Transverse colon (tissue), 4 donors: Measurements from ENCODE around the gene POMGNT1. TPM values are rescaled to one million over a fixed set of nuclear protein-coding genes. Genes with fewer than 3 reads are reported as not detected.
"Not testable (repeated sequence)": the region's sequence is repeated elsewhere in the genome, so short reads cannot be mapped to it uniquely, and the experiment has no call there.

ENCODE experiments used
- DNase-seq: peaks from one replicate; pipeline ENCODE4 v3.0.0-alpha.2; 2019
- H3K27ac ChIP-seq, 4 donors: fragments of 200-600 bp; sonication (generic); 2 replicates each; pipeline ENCODE4 v1.5.1; 2016 to 2018; ENCODE audit warnings: inconsistent platforms in 4 of 4
- H3K27me3 ChIP-seq: fragments of 200-600 bp; sonication (generic); 2 replicates; pipeline ENCODE4 v1.5.1; 2017; ENCODE audit warnings: inconsistent platforms
- H3K36me3 ChIP-seq, 4 donors: fragments of 200-600 bp; sonication (generic); 2 replicates each; pipeline ENCODE4 v1.5.1; 2017 to 2019; ENCODE audit warnings: inconsistent platforms in 4 of 4
- H3K4me1 ChIP-seq, 4 donors: fragments of 200-600 bp; sonication (generic); 2 replicates each; pipeline ENCODE4 v1.5.1; 2017 to 2020; ENCODE audit warnings: inconsistent platforms in 4 of 4
- H3K4me3 ChIP-seq, 4 donors: fragments of 200-600 bp; sonication (generic); 1 replicate in 1 of 4; 2 replicates in 3 of 4; pipeline versions ENCODE4 v1.5.1 to v1.6.1; 2017 to 2019; ENCODE audit warnings: inconsistent platforms in 4 of 4
- H3K9me3 ChIP-seq, 2 donors: fragments of 200-600 bp; sonication (generic); 2 replicates each; pipeline ENCODE4 v1.5.1; 2017 to 2019; ENCODE audit warnings: inconsistent platforms in 2 of 2
- EP300 ChIP-seq: sonication (generic); formaldehyde crosslinking; IDR thresholded peaks from one replicate; pipeline ENCODE4 v1.6.1; 2017; ENCODE audit warnings: antibody characterized with exemption, low read depth
- POLR2A ChIP-seq: fragments of 450-650 bp; IDR thresholded peaks from one replicate; pipeline ENCODE4 v1.6.1; 2016; ENCODE audit warnings: antibody characterized with exemption, mild to moderate bottlenecking, moderate library complexity
- POLR2AphosphoS5 ChIP-seq, 3 donors: sonication (generic); formaldehyde crosslinking; IDR thresholded peaks; one replicate each; pipeline ENCODE4 v1.6.1; 2016; ENCODE audit warnings: antibody characterized with exemption in 3 of 3
- WGBS, 2 donors: methylation state at CpG; one replicate each; pipeline ENCODE4 v1.1.5; 2018; ENCODE audit warnings: low coverage in 1 of 2; 5-methylcytosine and 5-hydroxymethylcytosine counted together
- in situ Hi-C, 4 donors: fragments of 200-750 bp; cut with MboI; loops; one replicate each; pipeline versions ENCODE4 v1.15.0 to v1.15.1; 2017; ENCODE audit warnings: low sequenced_read_pairs in 3 of 4, low pct_ligation_motif_present in 1 of 4, low pct_unique_long_range_greater_than_20kb in 1 of 4
- intact Hi-C: fragments of 100-400 bp; cut with DNase I; formaldehyde crosslinking; loops from one replicate; pipeline ENCODE4 v1.15.1; 2023; ENCODE audit warnings: low total_unique reads
- total RNA-seq, 4 donors: library from RNA; depleted of rRNA; stranded (reverse); fragments of >200 nt; gene quantifications; one replicate each; pipeline ENCODE4 v1.1.0, GENCODE V29; 2016
- TF ChIP-seq, protein P1 (sequence below), 5 experiments: fragments of 200-600 bp in 3 of 5; fragments of 450-650 bp in 2 of 5; sonication (generic) in 3 of 5; IDR thresholded peaks; 1 replicate in 2 of 5; 2 replicates in 3 of 5; pipeline ENCODE4 v1.5.1; 2016 to 2017; ENCODE audit warnings: antibody characterized with exemption in 5 of 5, inconsistent platforms in 3 of 5, mild to moderate bottlenecking in 2 of 5, moderate library complexity in 1 of 5

The POMGNT1 gene
- total RNA-seq, 4 donors from 2014 or later: 13.3 to 35.5 (median 27.6) TPM

DNA sequence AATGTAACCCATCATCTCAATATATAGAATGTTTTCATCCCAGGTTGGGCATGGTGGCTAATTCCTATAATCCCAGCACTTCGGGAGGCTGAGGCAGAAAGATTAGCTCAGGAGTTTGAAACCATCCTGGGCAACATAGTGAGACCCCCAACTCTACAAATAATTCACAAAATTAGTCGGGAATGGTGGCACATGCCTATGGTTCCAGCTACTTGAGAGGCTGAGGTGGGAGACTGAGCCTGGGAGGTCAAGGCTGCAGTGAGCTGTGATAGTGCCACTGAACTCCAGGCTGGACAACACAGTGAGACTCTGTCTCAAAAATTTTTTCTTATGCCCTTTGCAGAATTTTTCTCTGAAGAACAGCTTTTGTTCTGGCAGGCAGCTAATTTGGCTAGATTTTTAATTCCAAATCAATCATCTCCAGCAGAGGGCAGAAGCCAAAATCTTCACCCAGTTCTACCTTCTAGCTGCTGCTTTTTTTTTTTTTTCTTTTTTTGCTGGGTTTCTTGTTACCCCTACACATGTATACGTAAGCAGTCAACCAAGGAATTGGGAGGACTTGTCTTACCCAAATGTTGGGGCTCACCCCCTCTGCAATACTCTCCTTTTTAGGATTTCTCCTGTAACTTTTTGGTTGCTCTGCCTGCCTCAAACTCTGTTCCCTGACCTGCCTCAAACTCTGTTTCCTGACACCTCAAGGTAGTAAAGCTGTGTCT is 46.6 kb upstream of the POMGNT1 start:
- Histone ChIP-seq H3K4me3 (no peak overlapping the region), H3K4me1 (peaks cover 4 to 15% (median 15%) of the 10 kb centered on the region in 4 donors), H3K9me3 (no peaks in the 10 kb centered on the region), H3K27me3 (no peaks in the 10 kb centered on the region), H3K36me3 (no peaks in the 10 kb centered on the region), H3K27ac (no peak overlapping the region)
- in situ Hi-C loops: no loop called here
- no peak for DNase-seq
- intact Hi-C loops: no loop called here
- TF ChIP-seq POLR2A: no peak
- TF ChIP-seq, protein P1, sequence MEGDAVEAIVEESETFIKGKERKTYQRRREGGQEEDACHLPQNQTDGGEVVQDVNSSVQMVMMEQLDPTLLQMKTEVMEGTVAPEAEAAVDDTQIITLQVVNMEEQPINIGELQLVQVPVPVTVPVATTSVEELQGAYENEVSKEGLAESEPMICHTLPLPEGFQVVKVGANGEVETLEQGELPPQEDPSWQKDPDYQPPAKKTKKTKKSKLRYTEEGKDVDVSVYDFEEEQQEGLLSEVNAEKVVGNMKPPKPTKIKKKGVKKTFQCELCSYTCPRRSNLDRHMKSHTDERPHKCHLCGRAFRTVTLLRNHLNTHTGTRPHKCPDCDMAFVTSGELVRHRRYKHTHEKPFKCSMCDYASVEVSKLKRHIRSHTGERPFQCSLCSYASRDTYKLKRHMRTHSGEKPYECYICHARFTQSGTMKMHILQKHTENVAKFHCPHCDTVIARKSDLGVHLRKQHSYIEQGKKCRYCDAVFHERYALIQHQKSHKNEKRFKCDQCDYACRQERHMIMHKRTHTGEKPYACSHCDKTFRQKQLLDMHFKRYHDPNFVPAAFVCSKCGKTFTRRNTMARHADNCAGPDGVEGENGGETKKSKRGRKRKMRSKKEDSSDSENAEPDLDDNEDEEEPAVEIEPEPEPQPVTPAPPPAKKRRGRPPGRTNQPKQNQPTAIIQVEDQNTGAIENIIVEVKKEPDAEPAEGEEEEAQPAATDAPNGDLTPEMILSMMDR (IDR thresholded peaks at IDR 0.05): peak in 3 of 5 experiments; percentile 19 to 28 (median 22)
- 54 to 86% methylated on average over 1 to 3 of the region's 3 CpGs for WGBS, 2 donors

DNA sequence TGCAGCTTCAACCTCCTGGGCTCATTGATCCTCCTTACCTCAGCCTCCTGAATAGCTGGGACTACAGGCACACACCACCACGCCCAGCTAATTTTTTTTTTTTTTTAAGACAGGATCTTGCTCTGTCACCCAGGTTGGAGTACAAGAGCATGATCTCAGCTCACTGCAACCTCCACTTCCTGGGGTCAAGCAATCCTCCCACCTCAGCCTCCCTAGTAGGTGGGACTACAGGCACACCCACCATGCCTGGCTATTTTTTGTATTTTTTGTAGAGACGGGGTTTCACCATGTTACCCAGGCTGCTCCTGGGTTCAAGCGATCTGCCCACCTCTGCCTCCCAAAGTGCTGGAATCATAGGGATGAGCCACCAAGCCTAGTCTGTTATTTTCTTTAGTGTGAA is 45.6 kb upstream of the POMGNT1 start:
- peaks cover 4 to 15% (median 15%) of the 10 kb centered on the region in 4 donors for H3K4me1 ChIP-seq
- H3K36me3 ChIP-seq, H3K9me3 ChIP-seq, H3K27ac ChIP-seq, H3K27me3 ChIP-seq, H3K4me3 ChIP-seq, intact Hi-C loops, DNase-seq, in situ Hi-C loops: not testable (repeated sequence)
- 88 to 93% methylated on average over 3 of the region's 3 CpGs for WGBS, 2 donors

DNA sequence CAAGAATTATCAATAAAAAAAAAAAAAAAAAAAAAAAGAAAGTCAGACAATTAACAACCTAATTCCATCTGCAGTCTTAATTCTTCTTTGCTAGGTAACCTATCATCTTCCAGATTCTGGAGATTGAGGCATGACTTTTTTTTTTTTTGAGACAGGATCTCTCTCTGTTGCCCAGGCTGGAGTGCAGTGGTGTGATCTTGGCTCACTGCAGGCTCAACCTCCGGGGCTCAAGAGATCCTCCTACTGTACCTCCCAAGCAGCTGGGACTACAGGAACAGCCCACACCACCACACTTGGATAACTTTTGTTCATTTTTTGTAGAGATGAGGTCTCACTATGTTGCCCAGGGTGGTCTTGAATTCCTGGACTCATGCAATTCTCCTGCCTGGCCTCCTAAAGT is 44.7 kb upstream of the POMGNT1 start:
- H3K4me3 ChIP-seq: no peak overlapping the region
- WGBS, 2 donors: 56 to 57% methylated on average over 1 of the region's 1 CpG
- intact Hi-C loops: no loop called here

DNA sequence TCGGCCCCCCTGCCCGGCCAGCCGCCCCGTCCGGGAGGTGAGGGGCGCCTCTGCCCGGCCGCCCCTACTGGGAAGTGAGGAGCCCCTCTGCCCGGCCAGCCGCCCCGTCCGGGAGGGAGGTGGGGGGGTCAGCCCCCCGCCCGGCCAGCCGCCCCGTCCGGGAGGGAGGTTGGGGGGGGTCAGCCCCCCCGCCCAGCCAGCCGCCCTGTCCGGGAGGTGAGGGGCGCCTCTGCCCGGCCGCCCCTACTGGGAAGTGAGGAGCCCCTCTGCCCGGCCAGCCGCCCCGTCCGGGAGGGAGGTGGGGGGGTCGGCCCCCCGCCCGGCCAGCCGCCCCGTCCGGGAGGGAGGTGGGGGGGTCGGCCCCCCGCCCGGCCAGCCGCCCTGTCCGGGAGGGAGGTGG is 43.5 kb upstream of the POMGNT1 start:
- no CpG with 5 or more reads among the region's 38 CpGs for WGBS, 2 donors
- H3K9me3 ChIP-seq, H3K36me3 ChIP-seq, H3K4me3 ChIP-seq, intact Hi-C loops, H3K4me1 ChIP-seq, H3K27me3 ChIP-seq, in situ Hi-C loops, H3K27ac ChIP-seq, DNase-seq: not testable (repeated sequence)

More for the DNA sequence above, 44.7 kb upstream of the POMGNT1 start:
- Histone ChIP-seq H3K9me3 (no peaks in the 10 kb centered on the region), H3K36me3 (no peaks in the 10 kb centered on the region), H3K27me3 (no peaks in the 10 kb centered on the region), H3K27ac (no peak overlapping the region), H3K4me1 (peaks cover 2 to 9% (median 8%) of the 10 kb centered on the region in 4 donors)
- in situ Hi-C loops: no loop called here
- no peak for DNase-seq
- TF ChIP-seq EP300: no peak
- TF ChIP-seq, protein P1 (IDR thresholded peaks at IDR 0.05): no peak
- no peak for TF ChIP-seq POLR2AphosphoS5 (IDR thresholded peaks at IDR 0.05)
- TF ChIP-seq POLR2A: no peak

DNA sequence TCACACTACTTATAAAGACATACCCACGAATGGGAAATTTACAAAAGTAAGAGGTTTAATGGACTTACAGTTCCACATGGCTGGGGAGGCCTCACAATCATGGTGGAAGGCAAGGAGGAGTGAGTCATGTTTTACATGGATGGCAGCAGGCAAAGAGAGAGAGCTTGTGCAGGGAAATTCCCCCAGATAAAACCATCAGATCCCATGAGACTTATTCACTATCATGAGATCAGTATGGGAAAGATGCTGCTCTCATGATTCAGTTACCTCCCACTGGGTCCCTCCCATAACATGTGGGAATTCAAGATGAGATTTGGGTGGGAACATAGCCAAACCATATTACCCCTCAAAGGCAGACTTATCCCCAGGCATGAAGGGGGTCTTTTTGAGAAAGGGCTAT is 40.6 kb upstream of the POMGNT1 start:
- in situ Hi-C loops, DNase-seq, H3K27ac ChIP-seq, H3K27me3 ChIP-seq, intact Hi-C loops, H3K4me1 ChIP-seq, H3K9me3 ChIP-seq, H3K4me3 ChIP-seq, H3K36me3 ChIP-seq: not testable (repeated sequence)
- 73 to 79% methylated on average over 1 of the region's 1 CpG for WGBS, 2 donors

DNA sequence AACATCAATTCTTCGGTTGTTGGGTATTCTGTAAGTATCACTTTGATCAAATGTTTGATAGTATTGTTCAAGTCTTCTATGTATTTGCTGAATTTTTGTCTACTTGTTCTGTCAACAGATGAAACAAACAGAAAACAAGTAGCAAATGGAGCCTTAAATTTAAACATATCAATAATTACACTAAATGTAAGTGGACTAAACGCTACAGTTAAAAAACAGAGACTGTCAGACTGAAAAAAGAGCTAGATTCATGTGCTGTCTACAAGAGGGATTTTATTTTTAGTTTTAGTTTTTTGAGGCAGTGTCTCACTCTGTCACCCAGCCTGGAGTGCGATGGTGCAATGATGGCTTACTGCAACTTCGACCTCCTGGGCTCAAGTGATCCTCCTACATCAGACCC is 38.6 kb upstream of the POMGNT1 start:
- in situ Hi-C loops (no loop called here), intact Hi-C loops (no loop called here)
- H3K36me3 ChIP-seq: no peaks in the 10 kb centered on the region
- no peaks in the 10 kb centered on the region for H3K27me3 ChIP-seq
- TF ChIP-seq, protein P1 (IDR thresholded peaks at IDR 0.05): no peak
- TF ChIP-seq EP300: no peak
- no peak for TF ChIP-seq POLR2AphosphoS5 (IDR thresholded peaks at IDR 0.05)
- no peak for TF ChIP-seq POLR2A
- H3K9me3 ChIP-seq: peaks cover 0 to 4% of the 10 kb centered on the region in 2 donors
- no peak for DNase-seq
- no peaks in the 10 kb centered on the region for H3K4me1 ChIP-seq
- H3K4me3 ChIP-seq: no peak overlapping the region
- 88 to 100% methylated on average over 3 to 4 of the region's 4 CpGs for WGBS, 2 donors
- no peak overlapping the region for H3K27ac ChIP-seq

DNA sequence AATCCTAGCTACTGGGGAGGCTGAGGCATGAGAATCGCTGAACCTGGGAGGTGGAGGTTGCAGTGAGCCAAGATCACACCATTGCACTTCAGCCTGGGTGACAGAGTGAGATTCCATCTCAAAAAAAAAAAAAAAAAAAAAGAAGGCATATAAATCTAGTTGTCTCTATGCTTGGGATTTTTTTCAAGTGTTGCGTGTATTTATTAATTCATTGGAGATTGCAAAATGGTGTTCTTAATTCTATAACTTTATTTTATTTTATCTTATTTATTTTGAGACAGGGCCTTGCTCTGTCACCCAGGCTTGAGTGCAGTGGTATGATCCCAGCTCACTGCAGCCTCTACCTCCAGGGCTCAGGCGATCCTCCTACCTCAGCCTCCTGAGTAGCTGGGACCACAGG is 33.0 kb upstream of the POMGNT1 start:
- intact Hi-C loops, H3K36me3 ChIP-seq, H3K27ac ChIP-seq, H3K4me3 ChIP-seq, DNase-seq, H3K27me3 ChIP-seq, H3K4me1 ChIP-seq, H3K9me3 ChIP-seq, in situ Hi-C loops: not testable (repeated sequence)
- 95 to 100% methylated on average over 2 to 3 of the region's 3 CpGs for whole genome bisulfite sequencing, 2 donors
